ENCODE data around the gene NUP205.

NUP205 gene, protein sequence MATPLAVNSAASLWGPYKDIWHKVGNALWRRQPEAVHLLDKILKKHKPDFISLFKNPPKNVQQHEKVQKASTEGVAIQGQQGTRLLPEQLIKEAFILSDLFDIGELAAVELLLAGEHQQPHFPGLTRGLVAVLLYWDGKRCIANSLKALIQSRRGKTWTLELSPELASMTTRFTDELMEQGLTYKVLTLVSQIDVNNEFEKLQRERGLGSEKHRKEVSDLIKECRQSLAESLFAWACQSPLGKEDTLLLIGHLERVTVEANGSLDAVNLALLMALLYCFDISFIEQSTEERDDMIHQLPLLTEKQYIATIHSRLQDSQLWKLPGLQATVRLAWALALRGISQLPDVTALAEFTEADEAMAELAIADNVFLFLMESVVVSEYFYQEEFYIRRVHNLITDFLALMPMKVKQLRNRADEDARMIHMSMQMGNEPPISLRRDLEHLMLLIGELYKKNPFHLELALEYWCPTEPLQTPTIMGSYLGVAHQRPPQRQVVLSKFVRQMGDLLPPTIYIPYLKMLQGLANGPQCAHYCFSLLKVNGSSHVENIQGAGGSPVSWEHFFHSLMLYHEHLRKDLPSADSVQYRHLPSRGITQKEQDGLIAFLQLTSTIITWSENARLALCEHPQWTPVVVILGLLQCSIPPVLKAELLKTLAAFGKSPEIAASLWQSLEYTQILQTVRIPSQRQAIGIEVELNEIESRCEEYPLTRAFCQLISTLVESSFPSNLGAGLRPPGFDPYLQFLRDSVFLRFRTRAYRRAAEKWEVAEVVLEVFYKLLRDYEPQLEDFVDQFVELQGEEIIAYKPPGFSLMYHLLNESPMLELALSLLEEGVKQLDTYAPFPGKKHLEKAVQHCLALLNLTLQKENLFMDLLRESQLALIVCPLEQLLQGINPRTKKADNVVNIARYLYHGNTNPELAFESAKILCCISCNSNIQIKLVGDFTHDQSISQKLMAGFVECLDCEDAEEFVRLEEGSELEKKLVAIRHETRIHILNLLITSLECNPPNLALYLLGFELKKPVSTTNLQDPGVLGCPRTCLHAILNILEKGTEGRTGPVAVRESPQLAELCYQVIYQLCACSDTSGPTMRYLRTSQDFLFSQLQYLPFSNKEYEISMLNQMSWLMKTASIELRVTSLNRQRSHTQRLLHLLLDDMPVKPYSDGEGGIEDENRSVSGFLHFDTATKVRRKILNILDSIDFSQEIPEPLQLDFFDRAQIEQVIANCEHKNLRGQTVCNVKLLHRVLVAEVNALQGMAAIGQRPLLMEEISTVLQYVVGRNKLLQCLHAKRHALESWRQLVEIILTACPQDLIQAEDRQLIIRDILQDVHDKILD (N-terminal part only)

DNA sequence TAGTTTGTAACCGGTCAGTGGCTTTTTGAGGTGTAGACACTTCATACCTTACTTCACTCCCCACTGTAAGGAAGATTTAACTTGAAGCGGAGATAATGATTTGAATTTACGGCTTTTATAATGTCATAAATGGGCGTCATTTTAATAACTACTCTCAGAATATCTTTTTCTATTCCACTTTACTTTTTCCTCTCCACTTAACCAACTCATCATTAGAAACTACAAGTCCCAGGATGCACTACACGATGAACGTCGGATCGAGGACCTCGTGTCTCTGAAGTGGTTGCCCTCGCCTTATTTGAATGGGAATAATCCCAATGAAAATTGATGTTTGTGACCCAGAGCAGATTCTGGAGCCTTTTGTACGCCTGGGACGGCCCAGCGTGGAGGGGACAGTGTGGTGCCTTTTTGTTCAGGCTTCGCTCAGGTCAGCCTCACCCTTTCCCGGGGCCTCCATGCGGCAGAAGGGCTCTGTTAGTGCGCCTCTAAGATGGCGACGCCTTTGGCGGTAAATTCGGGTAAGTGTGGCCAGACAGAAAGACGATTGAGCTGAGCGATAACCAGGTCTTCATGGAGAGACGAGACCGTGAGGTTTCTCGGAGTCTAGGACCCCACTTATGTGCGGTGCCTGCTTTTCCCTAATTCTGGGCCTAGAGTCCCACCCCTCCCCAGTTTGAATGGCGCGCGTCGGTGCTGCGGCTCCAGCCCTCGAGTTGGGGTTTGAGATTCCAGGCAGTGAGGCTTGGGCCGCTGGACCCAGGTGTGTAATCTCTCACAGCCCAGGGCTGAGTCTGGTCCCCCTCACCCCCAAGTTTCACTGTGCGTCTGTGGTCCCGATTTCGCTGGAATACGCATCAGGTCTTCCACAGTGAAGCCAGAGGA lies at the start of gene NUP205:
Gene NUP205, plus strand, starts transcription at position 463 of the 882 bp plus-strand sequence. Its CDS starts 28 bp downstream, at position 491.
- peak; percentile 81 for DNase-seq

DNA sequence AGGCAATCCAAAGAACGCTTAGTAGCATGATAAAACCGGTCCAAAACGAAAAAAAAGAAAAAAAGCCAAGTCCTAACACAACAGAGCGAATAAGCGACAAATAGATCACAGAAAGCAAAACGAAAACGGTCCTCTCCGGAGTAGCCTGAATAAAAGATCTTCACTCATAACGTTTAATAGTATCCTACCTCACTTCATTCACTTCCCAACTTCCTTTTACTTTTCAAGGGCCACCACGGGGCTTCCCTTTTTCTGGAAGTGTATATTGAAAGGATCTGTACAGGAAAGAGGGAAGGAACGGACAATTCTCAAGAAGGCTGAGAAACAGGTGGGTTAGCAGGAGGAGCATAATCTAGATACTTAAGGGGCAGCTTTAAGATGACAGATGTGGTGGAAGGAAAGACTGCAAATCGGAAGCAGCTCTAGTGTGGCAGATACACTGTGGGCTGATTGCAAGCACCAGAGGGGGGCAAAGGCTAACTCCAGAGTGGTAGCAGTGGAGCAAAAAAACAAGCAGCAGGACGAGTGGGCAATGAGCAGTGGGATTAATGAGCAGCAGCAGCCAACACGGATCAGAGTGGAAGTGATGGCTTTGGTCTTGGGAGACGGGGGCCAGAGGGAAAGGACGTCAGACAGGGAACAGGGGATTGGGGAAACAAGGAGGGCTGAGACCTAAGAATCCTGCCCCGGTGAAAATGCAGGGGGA lies 48.7 kb upstream of the NUP205 start:
- DNase-seq, result peak; percentile 51

DNA sequence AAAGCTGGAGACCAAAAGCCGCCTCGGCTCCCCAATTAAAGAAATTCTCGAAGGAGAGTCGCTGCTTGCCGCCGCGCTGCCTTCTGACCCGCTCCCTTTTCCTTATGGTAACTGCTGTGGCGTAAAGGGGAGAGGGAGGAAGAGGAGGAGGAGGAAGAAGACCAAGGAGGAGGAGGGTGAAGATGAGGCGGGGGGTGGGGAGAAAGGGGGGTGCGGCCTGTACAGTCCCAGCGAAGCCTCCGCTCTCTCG lies 48.2 kb upstream of the NUP205 start:
- DNase-seq, result peak; percentile 71

DNA sequence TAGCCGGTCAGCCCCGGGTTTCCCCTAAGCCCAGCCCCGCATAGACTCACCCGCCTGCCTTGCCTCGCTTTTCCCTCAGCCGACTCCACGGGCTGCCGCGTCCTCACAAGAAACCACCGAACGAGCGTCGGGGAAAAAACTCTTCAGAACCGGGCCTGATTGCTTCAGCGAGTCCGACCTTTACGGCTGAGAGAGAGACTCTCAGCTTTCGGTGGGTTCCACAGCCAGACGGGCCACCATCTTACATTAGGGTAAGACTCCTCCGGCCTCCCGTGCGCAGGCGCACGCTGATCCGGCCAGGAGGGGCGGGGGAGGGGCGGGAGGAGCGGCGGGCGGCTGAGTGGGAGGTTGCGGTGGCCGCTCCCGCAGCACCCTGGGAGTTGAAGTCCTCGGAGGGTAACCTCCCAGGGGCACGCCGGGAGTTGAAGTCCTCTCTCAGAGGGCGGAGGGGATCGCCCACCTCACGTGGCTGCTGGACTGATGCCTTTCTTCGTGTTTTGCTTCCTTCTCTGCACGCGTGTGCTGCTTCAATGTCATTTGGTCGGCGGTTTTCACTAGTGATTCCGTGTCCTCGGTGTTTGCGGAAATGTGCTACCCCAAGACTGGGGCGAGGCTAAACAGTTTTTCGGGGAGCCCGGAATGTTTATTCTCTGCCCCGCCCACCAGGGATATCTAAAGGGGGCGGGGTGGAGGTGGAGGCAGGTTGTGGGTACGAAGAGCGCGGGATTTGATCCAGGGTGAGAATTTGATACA lies 47.7 kb upstream of the NUP205 start, which contains the start of gene CNOT4:
Gene CNOT4, minus strand, starts transcription at position 264 of the 753 bp plus-strand sequence. CDS start 71,771 bp downstream, outside the sequence.
- peak; percentile 95 for DNase-seq

DNA sequence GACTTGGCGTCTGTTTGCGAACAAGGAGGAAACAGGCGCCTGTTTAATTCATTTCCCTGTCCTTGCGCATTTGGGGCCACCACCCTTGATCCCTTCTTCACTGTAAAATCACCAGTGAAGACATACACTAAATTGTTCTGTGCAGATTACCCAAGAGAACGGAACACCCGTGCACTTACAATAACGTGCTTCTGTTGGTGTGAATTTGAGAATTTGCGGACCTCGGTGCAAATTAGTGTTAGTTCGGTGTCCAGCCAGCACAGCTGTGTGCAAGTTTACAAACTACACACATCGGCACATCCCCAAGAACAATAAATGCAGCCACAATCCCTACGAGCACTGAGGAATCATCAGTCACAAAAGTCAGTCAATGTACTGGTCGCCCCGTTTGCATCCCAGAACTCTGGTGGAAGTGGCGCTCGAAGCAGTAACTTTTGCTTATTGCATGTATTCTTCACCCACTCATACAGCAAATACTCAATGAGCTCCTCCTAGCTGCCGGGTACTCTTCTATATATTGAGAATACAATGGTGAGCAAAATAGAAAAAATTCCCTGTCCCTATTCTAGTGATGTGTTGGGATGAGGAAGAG lies 47.0 kb upstream of the NUP205 start:
- peak; percentile 16 for DNase-seq

DNA sequence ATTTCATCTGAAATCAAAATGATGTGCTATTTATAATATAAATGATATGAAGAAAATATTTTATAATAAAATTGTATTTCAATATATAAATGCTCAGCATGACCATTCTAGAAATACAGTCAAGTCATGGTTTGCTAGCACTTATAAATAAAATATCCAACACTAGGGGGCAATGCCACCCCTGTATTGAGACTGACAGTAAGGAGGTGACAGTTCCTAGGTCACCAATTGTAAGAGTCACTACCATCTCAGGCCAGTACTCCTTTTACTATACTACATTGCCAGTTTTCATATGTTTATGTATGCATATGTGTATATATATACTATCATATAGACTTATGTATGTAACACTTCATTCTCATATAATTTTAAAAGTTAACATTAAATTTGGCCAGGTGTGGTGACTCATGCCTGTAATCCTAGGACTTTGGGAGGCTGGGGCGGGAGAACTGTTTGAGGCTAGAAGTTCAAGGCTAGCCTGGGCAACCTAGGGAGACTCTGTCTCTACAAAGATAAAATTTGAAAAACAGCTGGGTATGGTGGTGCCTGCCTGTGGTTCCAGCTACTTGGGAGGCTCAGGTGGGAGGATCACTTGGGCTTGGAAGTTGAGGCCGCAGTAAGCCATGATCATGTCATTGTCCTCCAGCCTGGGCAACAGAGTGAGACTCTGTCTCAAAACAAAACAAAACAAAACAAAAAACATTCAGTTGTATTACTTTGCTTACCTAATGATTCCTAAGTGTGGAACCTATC lies 45.4 kb upstream of the NUP205 start:
- peak; percentile 49 for DNase-seq

DNA sequence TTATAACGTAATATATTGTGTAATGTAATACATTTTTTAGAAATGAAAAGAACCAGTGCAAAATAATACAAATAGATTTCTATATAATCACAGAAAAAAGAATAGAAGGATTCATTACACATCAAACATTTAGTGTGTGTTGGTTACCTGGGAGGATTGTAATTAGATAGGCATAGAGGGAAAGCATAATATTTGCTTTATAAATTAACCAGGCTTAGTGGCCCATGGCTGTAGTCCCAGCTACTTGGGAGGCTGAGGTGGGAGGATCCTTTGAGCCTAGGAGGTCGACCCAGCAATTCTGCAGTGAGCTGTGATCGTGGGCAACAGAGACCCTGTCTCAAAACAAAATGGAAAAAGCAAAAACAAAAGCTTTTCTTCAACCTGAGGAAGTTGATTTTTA lies 42.9 kb upstream of the NUP205 start:
- DNase-seq, result no peak

DNA sequence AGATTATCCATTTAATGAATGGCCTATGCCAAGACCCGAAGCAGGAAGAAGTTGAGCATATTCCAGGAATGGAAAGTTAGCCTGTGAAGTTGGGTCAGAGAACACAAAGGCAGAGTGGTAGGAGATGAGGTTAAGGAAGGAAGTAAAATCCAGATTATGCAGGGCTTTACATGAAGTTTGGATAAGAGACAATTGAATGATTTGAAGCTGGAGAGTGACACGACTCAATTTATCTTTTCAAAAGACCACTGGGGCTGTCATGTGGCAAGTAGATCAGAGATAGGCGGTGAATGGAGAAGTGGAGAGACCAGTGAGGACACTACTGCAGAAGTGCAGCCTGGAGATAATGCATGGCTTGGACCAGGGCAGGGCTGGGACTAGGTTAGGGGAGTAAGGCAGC lies 40.7 kb upstream of the NUP205 start:
- DNase-seq, result no peak

DNA sequence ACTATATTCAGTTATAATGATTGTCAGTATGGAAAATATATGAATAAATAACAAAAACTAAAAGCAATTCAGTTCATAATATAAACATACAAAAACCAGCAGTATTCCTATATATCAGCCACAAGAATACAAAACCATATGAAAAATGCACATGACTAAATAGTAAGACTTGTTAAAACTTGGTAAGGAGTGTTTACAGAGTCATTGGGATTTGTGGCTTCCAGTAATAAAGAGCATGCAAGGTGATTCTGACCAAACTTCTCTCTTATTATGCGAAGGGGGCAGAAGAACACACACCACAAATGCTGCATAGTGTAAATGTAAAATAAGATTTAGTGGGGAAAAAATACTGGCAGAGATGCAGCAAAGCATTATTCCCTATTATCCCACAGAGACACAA lies 39.0 kb upstream of the NUP205 start:
- DNase-seq, result no peak

DNA sequence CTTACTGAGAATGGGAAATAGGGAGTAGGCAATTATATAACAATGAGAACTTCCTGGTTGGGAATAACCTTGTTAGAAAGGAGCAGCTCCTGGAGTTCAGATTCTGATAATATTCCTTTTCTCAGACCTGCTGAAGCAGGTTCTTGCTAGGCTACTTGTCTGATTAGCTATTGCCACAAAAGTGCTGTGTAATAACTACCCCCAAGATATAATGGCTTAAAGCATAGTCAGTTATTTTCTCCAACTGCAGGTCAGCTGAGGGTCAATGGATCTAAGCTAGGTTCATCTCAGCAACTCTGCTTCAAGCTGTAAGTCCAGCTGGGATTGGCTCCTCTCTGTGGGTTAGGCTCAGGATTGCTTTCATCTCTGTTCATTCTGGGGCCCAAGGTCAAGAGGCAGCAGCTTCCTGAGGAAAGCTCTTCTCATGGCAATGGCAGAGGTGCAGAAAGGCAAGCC lies 38.5 kb upstream of the NUP205 start:
- DNase-seq, result no peak

DNA sequence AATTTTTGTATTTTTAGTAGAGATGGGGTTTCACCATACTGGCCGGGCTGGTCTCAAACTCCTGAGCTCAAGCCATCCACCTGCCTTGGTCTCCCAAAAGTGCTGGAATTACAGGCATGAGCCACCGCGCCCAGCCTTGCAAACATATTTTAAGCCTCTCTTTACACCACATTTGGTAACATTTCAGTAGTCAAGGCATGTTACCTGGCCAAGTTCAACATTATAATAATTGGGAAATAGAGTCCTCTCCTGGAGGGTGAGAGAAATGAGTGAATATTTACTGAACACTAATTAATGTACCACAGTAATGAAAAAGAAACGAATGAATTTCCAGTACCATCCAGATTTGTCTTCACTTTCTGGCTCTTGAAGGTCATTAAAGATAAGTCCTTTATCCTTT lies 37.8 kb upstream of the NUP205 start:
- DNase-seq, result no peak

DNA sequence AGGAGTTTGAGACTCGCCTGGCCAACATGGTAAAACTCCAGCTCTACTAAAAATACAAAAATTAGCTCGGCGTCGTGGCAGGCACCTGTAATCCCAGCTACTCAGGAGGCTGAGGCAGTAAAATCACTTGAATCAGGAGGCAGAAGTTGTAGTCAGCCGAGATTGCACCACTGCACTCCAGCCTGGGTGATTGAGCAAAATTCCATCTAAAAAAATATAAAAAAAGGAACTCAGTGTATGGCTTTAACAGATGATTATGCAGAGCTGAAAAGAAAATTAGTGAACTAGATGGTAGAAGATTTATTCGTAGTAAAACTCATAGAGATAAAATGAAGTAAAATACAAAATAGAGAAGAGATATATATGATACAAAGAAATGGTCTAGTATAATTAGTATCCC lies 35.2 kb upstream of the NUP205 start:
- no peak for DNase-seq

DNA sequence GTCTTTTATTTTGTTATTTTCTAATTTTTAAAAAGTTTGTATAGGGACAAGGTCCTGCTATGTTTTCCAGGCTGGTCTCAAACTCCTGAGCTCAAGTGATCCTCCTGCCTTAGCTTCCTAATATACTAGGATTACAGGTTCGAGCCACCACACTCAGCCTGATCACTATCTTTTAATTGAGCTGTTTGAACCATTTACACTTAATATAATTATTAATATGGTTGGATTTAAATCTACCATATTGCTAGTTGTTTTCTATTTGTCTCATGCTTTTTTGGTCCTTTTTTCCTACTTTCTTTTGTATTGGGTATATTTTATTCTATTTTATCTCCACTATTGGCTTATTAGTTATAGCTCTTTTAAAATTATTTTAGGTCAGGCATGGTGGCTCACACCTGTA lies 34.6 kb upstream of the NUP205 start:
- DNase-seq, result no peak

DNA sequence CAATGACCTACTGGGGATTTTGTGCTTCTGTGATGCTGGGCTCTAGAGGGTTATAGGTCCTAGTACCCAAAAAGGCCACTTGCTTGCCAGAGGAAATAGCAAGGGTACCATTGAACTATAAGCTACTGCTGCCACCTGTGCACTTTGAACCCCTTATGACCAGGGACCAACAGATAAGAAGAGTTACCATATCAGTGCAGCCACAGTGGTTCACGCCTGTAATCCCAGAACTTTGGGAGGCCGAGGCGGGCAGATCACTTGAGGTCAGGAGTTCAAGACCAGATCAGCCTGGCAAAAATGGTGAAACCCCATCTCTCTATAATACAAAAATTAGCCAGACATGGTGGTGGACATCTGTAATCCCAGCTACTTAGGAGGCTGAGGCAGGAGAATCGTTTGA lies 32.3 kb upstream of the NUP205 start:
- no peak for DNase-seq

DNA sequence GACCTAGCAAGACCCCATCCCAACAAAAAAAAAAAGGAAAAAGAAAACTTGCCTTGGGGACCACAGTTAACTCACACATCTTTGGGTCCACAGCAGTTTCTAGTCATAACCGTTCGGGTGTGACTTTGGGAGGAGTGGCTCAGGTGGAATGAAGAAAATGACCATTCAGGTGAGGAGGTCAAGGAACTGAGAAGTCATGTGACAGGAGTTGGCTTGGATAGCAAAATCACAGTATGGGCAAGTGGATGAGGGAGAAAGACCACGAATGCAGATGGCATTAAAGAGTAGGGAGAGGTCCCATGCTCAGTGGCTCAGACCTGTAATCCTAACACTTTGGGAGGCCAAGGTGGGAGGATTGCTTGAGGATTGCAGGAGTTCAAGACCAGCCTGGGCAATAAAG lies 30.7 kb upstream of the NUP205 start:
- DNase-seq, result no peak

DNA sequence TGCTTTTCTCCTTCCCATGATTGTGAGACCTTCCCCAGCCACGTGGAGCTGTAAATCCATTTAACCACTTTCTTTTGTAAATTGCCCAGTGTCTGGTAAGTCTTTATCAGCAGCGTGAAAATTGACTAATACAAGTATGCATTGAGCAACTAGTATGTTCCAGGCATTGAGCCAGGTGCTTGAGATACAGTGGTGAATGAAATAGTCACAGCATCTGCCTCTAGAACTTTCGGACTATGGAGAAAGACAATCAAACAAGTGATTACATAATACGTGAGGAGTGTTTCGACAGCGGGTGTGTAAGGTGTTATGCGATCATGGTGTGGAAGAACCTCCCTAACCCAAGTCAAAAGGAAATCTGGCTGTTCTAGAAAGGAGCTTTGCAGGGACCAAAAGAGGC lies 21.6 kb upstream of the NUP205 start:
- peak; percentile 7 for DNase-seq

DNA sequence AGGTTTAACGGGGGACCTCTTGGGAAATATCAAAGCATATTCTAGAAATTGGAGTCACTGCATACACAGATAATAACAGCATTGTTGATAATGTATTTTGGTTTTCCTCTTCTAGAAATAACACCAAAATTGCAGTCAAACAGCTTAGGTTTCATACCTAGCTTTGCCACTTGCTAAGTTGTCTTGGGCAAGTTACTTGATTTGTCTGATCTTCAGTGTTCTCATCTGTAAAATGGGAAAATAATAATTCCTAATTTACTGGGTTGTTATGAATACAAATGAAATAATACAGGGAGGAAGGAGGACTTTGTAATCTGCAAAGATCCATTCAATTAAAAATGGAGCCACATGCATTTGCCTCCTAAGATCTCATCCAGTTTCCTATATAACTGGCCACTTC lies 20.3 kb upstream of the NUP205 start:
- no peak for DNase-seq

DNA sequence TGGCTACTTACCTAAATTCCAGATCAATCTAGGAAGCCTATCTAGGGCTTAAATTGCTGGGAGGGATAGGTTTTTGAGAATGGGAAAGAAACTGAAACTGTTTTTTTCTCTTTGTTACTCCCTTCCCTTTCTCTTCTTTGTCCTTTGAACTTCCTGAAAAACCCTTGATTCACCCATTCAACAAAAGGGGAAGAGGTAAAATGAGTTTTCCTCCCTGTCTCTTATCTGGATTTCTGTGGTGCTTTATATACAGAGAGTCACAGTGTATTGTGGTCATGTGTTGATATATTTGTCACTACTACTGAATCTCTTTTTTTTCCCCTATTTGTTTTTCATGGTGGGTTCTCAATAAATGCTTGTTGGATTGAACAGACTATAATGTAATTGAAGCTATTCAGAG lies 19.8 kb upstream of the NUP205 start:
- no peak for DNase-seq

DNA sequence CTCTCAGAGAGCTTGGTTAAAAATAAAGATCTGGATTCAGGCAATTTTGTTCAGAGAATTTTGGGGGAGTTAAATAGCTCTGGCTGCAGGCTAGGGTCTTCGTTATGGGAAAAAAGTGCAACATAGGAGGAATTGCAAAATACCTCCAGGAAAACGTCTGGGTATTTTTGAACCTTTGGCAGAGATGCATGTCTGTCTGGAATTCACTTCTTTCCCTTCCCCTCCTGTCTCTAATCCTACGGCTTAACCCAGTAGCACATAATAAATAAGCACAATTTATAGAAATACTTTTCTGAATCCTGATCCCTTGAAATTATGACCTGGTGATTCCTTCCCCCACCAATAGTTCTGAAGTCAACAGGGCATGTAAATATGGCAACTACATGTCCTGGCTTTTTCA lies 19.3 kb upstream of the NUP205 start:
- no peak for DNase-seq

DNA sequence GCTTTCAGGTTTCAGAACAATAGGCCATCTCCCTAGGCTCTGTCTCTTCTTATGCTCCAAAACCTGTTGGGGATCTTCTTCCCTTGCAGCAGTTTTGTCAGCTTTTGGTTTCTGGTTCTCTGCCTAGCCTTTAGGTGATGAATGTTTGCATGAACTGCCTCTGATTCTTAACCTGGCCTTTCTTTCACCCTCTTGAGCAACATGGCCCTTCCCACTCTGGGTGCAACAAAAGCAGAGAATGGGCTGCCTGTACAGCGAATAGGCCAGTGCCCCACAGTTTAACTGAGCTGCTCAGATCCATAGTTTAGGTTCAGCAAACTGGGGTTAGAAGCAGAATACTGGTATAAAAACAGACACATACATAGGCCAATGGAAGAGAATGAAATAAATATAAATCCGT lies 18.1 kb upstream of the NUP205 start:
- no peak for DNase-seq
